HG02610 (cell line): ENCODE data around the gene SPDYC.

ENCODE experiments used
- ATAC-seq: cut with Tn5 transposase; IDR thresholded peaks from one replicate; pipeline ENCODE4 v1.9.1; 2021; ENCODE audit warnings: mild to moderate bottlenecking, moderate library complexity; ENCODE audit not compliant: unreplicated experiment

SPDYC gene

DNA sequence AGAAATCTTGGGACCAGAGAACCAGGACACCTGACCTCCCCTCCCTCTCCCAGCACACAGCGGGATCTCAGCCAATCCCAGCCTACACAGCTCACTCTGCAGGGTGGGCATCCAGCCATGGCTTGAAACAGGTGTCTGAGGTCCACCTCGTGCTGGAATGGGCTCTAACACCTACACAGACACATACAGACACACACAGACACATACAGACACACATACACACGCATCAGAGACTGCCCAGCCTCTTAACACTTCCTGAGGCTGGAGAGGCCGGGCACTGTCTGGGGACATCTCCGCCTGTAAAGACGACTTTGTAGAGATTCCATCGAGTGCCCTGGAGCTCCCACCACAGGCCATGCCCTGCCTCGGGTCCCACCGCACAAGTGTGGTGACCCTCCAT, 48.4 kb downstream of the SPDYC start:
- no peak for ATAC-seq

DNA sequence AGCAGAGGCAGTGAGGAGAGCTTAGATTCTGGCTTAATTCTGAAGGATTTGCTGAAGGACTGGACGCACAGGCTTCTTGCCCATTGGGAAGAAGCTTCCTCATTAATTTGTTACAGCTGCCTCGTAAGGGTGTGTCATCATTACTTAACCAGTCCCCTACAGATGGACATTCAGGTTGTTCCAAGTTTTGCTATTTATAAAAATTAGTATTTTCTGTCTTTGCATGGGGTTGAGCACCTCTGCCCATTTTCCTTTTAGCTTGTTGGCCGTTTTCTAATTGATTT, 49.8 kb downstream of the SPDYC start:
- no peak for ATAC-seq

DNA sequence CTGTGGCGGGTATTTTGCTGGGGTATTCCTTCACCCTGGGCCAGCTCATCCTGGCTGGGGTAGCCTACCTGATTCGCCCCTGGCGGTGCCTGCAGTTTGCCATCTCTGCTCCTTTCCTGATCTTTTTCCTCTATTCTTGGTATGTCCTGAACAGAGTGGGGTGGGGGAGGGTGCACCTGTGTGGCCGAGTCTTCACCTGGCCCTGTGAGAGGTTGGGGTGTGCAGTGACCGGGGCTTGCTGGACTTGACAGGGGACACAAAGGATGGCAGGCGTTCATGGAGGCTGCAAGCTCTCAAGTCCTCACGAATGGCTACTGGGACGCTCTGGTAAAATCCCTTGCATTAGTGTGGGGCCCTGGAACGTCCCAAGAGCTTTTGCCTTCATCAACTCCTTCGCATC, 51.0 kb downstream of the SPDYC start:
- ATAC-seq = no peak
